Astrocyte of the cerebellum (primary cell): Measurements from ENCODE around the gene GARNL3.

Experiments used
- DNase-seq: peaks from one replicate; pipeline ENCODE4 v3.0.0-alpha.2; 2011; ENCODE audit warnings: low read depth
- H3K4me3 ChIP-seq: 2 replicates; pipeline ENCODE4 v1.5.1; 2011; ENCODE audit warnings: mild to moderate bottlenecking, low read depth, low read length, moderate library complexity
- CTCF ChIP-seq: IDR thresholded peaks from 2 replicates; pipeline ENCODE4 v1.5.1; 2012; ENCODE audit warnings: low read length, low read depth, moderate library complexity, mild to moderate bottlenecking; ENCODE audit errors: missing control alignments
- in situ Hi-C: cut with HindIII; loops from 2 replicates; pipeline ENCODE4 v1.10.0; 2017; ENCODE audit warnings: low sequenced_read_pairs

The GARNL3 gene

DNA sequence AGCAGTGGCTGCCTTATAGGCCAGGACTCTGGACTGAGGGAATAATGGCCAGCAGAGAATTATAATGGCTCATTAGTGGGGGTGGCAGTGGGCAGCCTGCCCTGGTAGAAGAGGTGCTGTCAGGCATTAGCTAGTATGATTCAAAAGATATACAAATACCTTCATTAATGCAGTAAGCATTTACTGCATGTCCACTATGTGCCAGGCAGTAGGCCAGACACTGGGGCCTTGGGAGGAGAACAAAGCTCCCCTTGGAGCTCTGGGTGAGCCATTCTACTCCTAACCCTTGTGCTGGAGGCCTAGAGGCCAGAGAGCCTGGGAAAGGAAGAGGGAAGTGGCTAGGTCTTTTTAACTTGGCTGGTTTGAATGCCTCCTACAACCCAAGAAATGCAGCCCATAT lies 2.0 kb upstream of the GARNL3 start:
- no peak for DNase-seq
- in situ Hi-C loops, result no loop called here
- no peak for TF ChIP-seq CTCF
- H3K4me3 ChIP-seq, result no peak overlapping the region

DNA sequence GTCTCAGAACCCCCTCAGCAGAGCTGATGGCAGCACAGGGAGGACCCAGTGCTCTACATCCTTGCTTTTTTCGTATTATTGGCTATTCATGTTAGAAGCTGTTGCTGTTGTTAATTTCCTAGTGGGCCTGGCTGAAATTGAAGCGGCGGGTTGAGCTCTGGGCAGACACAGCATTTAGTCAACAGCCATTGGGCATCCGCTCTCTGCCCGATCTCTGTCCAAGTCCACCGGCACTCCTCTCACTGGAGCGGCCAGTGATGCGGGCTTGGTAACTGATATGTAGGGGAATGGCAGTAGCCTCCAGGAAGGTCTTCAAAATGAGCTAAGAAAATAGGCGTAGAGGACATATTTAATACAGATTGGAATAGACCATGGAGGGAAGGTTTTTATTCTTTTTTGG lies 1.3 kb upstream of the GARNL3 start:
- in situ Hi-C loops, result no loop called here
- no peak for TF ChIP-seq CTCF
- no peak for DNase-seq
- no peak overlapping the region for H3K4me3 ChIP-seq

GRCh38 chr9:127263664-127264063 lies 910 bp upstream of the GARNL3 start:
- in situ Hi-C loops, result no loop called here
- no peak overlapping the region for H3K4me3 ChIP-seq
- no peak for TF ChIP-seq CTCF
- DNase-seq, result no peak

GRCh38 chr9:127267793-127268525 lies 3.4 kb downstream of the GARNL3 start:
- no peak for DNase-seq
- in situ Hi-C loops, result no loop called here
- TF ChIP-seq CTCF, result no peak
- no peak overlapping the region for H3K4me3 ChIP-seq

DNA sequence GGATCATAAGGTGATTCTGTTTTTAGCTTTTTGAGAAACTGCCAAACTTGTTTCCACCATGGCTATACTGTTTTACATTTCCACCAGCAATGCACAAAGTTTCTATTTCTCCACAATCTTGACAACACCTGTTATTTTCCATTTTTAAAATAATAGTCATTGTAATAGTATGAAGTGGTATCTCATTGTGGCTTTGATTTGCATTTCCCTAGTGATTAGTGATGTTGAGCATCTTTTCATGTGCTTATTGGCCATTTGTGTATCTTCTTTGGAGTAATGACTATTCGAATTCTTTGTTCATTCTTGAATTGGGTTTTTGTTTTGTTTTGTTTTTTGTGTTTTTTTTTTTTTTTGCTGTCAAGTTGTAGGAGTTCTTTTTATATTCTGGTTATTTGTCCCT lies 4.9 kb downstream of the GARNL3 start:
- in situ Hi-C loops, result no loop called here
- no peak overlapping the region for H3K4me3 ChIP-seq
- DNase-seq, result no peak
- no peak for TF ChIP-seq CTCF

DNA sequence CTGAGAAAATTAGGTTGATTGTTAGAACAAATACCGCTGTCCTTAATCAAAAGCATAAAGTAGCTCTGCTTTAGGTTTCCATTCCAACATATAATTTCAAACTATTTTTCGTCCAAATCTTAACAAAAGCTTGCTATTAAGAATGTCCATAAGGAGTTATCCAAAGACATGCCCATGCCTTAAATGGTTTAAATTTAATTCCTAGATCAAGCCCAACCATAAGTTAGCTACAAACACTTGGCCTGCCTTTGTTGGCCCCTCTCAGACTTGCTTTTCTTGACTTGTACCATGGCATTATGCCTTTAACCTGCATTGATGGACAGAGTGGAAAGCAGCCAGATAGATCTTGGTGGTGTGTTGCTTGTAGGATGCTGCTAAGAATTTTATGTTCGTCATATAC lies 8.8 kb downstream of the GARNL3 start:
- in situ Hi-C loops, result no loop called here
- no peak for TF ChIP-seq CTCF
- no peak overlapping the region for H3K4me3 ChIP-seq
- no peak for DNase-seq

- in situ Hi-C loops, result no loop called here
- no peak for DNase-seq
Measured at GRCh38 chr9:127277099-127277498, 12.5 kb downstream of the GARNL3 start.

More at GRCh38 chr9:127277099-127277498, 12.5 kb downstream of the GARNL3 start:
- TF ChIP-seq CTCF, result no peak
- no peak overlapping the region for H3K4me3 ChIP-seq
